Kasumi-1 (cell line): ENCODE data around the gene ARG1.
"Not testable (repeated sequence)": the region's sequence is repeated elsewhere in the genome, so short reads cannot be mapped to it uniquely, and the experiment has no call there.

Experiments used
- DNase-seq, 2 experiments: peaks; one replicate each; lab custom pipeline; 2025; lab: John Stamatoyannopoulos, UW

The ARG1 gene

GRCh38 chr6:131572686-131573415, at the start of gene ARG1:
Gene ARG1 (plus strand): TSS chr6:131573226. CDS start chr6:131573283, 57 bp downstream.
- DNase-seq, result no peak

GRCh38 chr6:131523988-131524673, 48.9 kb upstream of the ARG1 start:
- no peak for DNase-seq

- DNase-seq, result no peak
Observed at GRCh38 chr6:131524695-131525336, 48.2 kb upstream of the ARG1 start.

- not testable (repeated sequence) for DNase-seq
Observed at GRCh38 chr6:131530936-131531335, 42.1 kb upstream of the ARG1 start.

- DNase-seq, result not testable (repeated sequence)
Observed at GRCh38 chr6:131531681-131532080, 41.3 kb upstream of the ARG1 start.

GRCh38 chr6:131532580-131533039, 40.4 kb upstream of the ARG1 start:
- no peak for DNase-seq

- not testable (repeated sequence) for DNase-seq
Observed at GRCh38 chr6:131538615-131539014, 34.4 kb upstream of the ARG1 start.

GRCh38 chr6:131545317-131545716, 27.7 kb upstream of the ARG1 start:
- DNase-seq, result no peak

- no peak for DNase-seq
Observed at GRCh38 chr6:131547488-131547887, 25.5 kb upstream of the ARG1 start.

- no peak for DNase-seq
Observed at GRCh38 chr6:131548441-131548840, 24.6 kb upstream of the ARG1 start.

- no peak for DNase-seq
Observed at GRCh38 chr6:131549811-131550210, 23.2 kb upstream of the ARG1 start.

- no peak for DNase-seq
Observed at GRCh38 chr6:131551902-131552301, 21.1 kb upstream of the ARG1 start.

GRCh38 chr6:131552572-131552971, 20.5 kb upstream of the ARG1 start:
- no peak for DNase-seq

- DNase-seq, result no peak
Observed at GRCh38 chr6:131555992-131556391, 17.0 kb upstream of the ARG1 start.

- DNase-seq, result no peak
Observed at GRCh38 chr6:131558922-131559321, 14.1 kb upstream of the ARG1 start.

- no peak for DNase-seq
Observed at GRCh38 chr6:131561925-131562707, 10.9 kb upstream of the ARG1 start.

GRCh38 chr6:131565056-131565455, 8.0 kb upstream of the ARG1 start:
- peak; percentile 3 to 23 for DNase-seq

GRCh38 chr6:131568726-131569125, 4.3 kb upstream of the ARG1 start:
- DNase-seq, result no peak

- DNase-seq, result no peak
Observed at GRCh38 chr6:131574133-131574532, 1.1 kb downstream of the ARG1 start.

GRCh38 chr6:131574686-131575085, 1.7 kb downstream of the ARG1 start:
- DNase-seq, result no peak

GRCh38 chr6:131575834-131576478, 2.9 kb downstream of the ARG1 start:
- no peak for DNase-seq

- peak; percentile 8 to 27 for DNase-seq
Observed at GRCh38 chr6:131581523-131581922, 8.5 kb downstream of the ARG1 start.
